ENCODE measurements around the gene MFN2.
A peak's percentile ranks its signal among the peaks of the same experiment; 100 is the strongest.

MFN2 gene

GRCh38 chr1:12047120-12047876 lies 67.1 kb downstream of the MFN2 start:
- H3K4me3 ChIP-seq (ENCODE audit: low read length): peak overlapping the region; percentile 39
- peak overlapping the region; percentile 57 for H2AFZ ChIP-seq (ENCODE audit: low read length)
- no peaks in the 10 kb centered on the region for H3K9me3 ChIP-seq (replicated peaks; ENCODE audit: insufficient read depth, low read length)
- no peaks in the 10 kb centered on the region for H3K79me2 ChIP-seq (ENCODE audit: low read length)
- H3K27me3 ChIP-seq (replicated peaks; ENCODE audit: insufficient read depth, low read length): no peaks in the 10 kb centered on the region
- peak overlapping the region; percentile 92 for H3K4me2 ChIP-seq (ENCODE audit: low read depth, low read length)
- no peaks in the 10 kb centered on the region for H3K36me3 ChIP-seq (replicated peaks; ENCODE audit: insufficient read depth, low read length)
- peak overlapping the region; percentile 83 for H3K27ac ChIP-seq (ENCODE audit: low read length)
- TF ChIP-seq, protein P1, sequence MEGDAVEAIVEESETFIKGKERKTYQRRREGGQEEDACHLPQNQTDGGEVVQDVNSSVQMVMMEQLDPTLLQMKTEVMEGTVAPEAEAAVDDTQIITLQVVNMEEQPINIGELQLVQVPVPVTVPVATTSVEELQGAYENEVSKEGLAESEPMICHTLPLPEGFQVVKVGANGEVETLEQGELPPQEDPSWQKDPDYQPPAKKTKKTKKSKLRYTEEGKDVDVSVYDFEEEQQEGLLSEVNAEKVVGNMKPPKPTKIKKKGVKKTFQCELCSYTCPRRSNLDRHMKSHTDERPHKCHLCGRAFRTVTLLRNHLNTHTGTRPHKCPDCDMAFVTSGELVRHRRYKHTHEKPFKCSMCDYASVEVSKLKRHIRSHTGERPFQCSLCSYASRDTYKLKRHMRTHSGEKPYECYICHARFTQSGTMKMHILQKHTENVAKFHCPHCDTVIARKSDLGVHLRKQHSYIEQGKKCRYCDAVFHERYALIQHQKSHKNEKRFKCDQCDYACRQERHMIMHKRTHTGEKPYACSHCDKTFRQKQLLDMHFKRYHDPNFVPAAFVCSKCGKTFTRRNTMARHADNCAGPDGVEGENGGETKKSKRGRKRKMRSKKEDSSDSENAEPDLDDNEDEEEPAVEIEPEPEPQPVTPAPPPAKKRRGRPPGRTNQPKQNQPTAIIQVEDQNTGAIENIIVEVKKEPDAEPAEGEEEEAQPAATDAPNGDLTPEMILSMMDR (IDR thresholded peaks at IDR 0.05; ENCODE audit: low read length): no peak
- TF ChIP-seq EZH2 (optimal IDR thresholded peaks at IDR 0.05; ENCODE audit: low read depth, low read length) (no peak), EZH2phosphoT487 (IDR thresholded peaks at IDR 0.05; ENCODE audit: low read length) (no peak)
- peaks cover 47% of the 10 kb centered on the region for H3K4me1 ChIP-seq (ENCODE audit: low read length)
- DNase-seq: peak; percentile 90
- H4K20me1 ChIP-seq (ENCODE audit: insufficient read depth, low read length): no peaks in the 10 kb centered on the region
- peak overlapping the region; percentile 48; the same call in 1 of the 2 replicates for H3K9ac ChIP-seq (ENCODE audit: low read length)
- H3K9me2 ChIP-seq (replicated peaks; ENCODE audit: insufficient read depth, low read length): no peaks in the 10 kb centered on the region
- peaks cover 36% of the 10 kb centered on the region for H3F3A ChIP-seq (ENCODE audit: insufficient read depth, low read length)

- H3K79me2 ChIP-seq (ENCODE audit: low read length): no peaks in the 10 kb centered on the region
- no peaks in the 10 kb centered on the region for H3K27me3 ChIP-seq (replicated peaks; ENCODE audit: insufficient read depth, low read length)
- H3F3A ChIP-seq (ENCODE audit: insufficient read depth, low read length): peaks cover 41% of the 10 kb centered on the region
- no peaks in the 10 kb centered on the region for H3K9me2 ChIP-seq (replicated peaks; ENCODE audit: insufficient read depth, low read length)
- no peak overlapping the region for H2AFZ ChIP-seq (ENCODE audit: low read length)
- H3K9me3 ChIP-seq (replicated peaks; ENCODE audit: insufficient read depth, low read length): no peaks in the 10 kb centered on the region
- no peak overlapping the region; the same call in 1 of the 2 replicates for H3K9ac ChIP-seq (ENCODE audit: low read length)
- peak overlapping the region; percentile 83; the same call in 1 of the 2 replicates for H3K27ac ChIP-seq (ENCODE audit: low read length)
- H3K36me3 ChIP-seq (replicated peaks; ENCODE audit: insufficient read depth, low read length): no peaks in the 10 kb centered on the region
- TF ChIP-seq EZH2phosphoT487 (IDR thresholded peaks at IDR 0.05; ENCODE audit: low read length) (no peak), EZH2 (optimal IDR thresholded peaks at IDR 0.05; ENCODE audit: low read depth, low read length) (no peak)
- TF ChIP-seq, protein P1 (IDR thresholded peaks at IDR 0.05; ENCODE audit: low read length): no peak
- no peak overlapping the region; the same call in 1 of the 2 replicates for H3K4me2 ChIP-seq (ENCODE audit: low read depth, low read length)
- no peak for DNase-seq
- no peak overlapping the region for H3K4me3 ChIP-seq (ENCODE audit: low read length)
- H4K20me1 ChIP-seq (ENCODE audit: insufficient read depth, low read length): no peaks in the 10 kb centered on the region
- H3K4me1 ChIP-seq (ENCODE audit: low read length): peaks cover 54% of the 10 kb centered on the region
Measured at GRCh38 chr1:12048372-12048771, 68.1 kb downstream of the MFN2 start.

- H3K4me1 ChIP-seq (ENCODE audit: low read length): peaks cover 60% of the 10 kb centered on the region
Measured at GRCh38 chr1:12049616-12050015, 69.4 kb downstream of the MFN2 start.

More at GRCh38 chr1:12049616-12050015, 69.4 kb downstream of the MFN2 start:
- H3K4me2 ChIP-seq (ENCODE audit: low read depth, low read length): no peak overlapping the region
- H4K20me1 ChIP-seq (ENCODE audit: insufficient read depth, low read length): no peaks in the 10 kb centered on the region
- H3K9me2 ChIP-seq (replicated peaks; ENCODE audit: insufficient read depth, low read length): no peaks in the 10 kb centered on the region
- no peaks in the 10 kb centered on the region for H3K9me3 ChIP-seq (replicated peaks; ENCODE audit: insufficient read depth, low read length)
- H3K79me2 ChIP-seq (ENCODE audit: low read length): no peaks in the 10 kb centered on the region
- no peak overlapping the region for H3K27ac ChIP-seq (ENCODE audit: low read length)
- no peak overlapping the region for H2AFZ ChIP-seq (ENCODE audit: low read length)
- TF ChIP-seq EZH2 (optimal IDR thresholded peaks at IDR 0.05; ENCODE audit: low read depth, low read length): no peak
- TF ChIP-seq, protein P1 (IDR thresholded peaks at IDR 0.05; ENCODE audit: low read length): no peak
- TF ChIP-seq EZH2phosphoT487 (IDR thresholded peaks at IDR 0.05; ENCODE audit: low read length): no peak
- no peak overlapping the region for H3K9ac ChIP-seq (ENCODE audit: low read length)
- H3K36me3 ChIP-seq (replicated peaks; ENCODE audit: insufficient read depth, low read length): no peaks in the 10 kb centered on the region
- no peak overlapping the region for H3K4me3 ChIP-seq (ENCODE audit: low read length)
- peaks cover 41% of the 10 kb centered on the region for H3F3A ChIP-seq (ENCODE audit: insufficient read depth, low read length)
- no peaks in the 10 kb centered on the region for H3K27me3 ChIP-seq (replicated peaks; ENCODE audit: insufficient read depth, low read length)
- DNase-seq: no peak
